GM12878 (cell line): Measurements from ENCODE around the gene NT5C3A. TPM values are rescaled to one million over a fixed set of nuclear protein-coding genes. Genes with fewer than 3 reads are reported as not detected.

ENCODE experiments used
- CBX5 ChIP-seq: sonication (generic); IDR thresholded peaks from 2 replicates; pipeline ENCODE4 v1.6.1; 2016; ENCODE audit warnings: low read depth, moderate library complexity, mild to moderate bottlenecking, inconsistent platforms
- KAT2A ChIP-seq: conservative IDR thresholded peaks from 2 replicates; pipeline ENCODE4 v1.6.1; 2011; ENCODE audit warnings: low read depth, low read length; ENCODE audit not compliant: control insufficient read depth
- MAX ChIP-seq: IDR thresholded peaks from 2 replicates; pipeline ENCODE4 v1.6.1; 2012; ENCODE audit warnings: low read depth, low read length, improper control_type of control experiment
- RCOR1 ChIP-seq: conservative IDR thresholded peaks from 2 replicates; pipeline ENCODE4 v1.6.1; 2012; ENCODE audit warnings: low read depth, low read length, improper control_type of control experiment
- STAT1 ChIP-seq: fragments of 450-650 bp; conservative IDR thresholded peaks from 2 replicates; pipeline ENCODE4 v1.6.1; 2014; ENCODE audit warnings: antibody characterized with exemption, mild to moderate bottlenecking
- SUZ12 ChIP-seq: fragments of 200-600 bp; sonication (generic); IDR thresholded peaks from one replicate; pipeline ENCODE4 v1.6.1; 2018; ENCODE audit warnings: antibody characterized with exemption, mild to moderate bottlenecking; ENCODE audit not compliant: unreplicated experiment
- YY1 ChIP-seq: IDR thresholded peaks from 2 replicates; pipeline ENCODE4 v1.6.1; 2011; ENCODE audit warnings: low read depth, mild to moderate bottlenecking, low read length
- ZBTB33 ChIP-seq: fragments of 450-650 bp; IDR thresholded peaks from 2 replicates; pipeline ENCODE4 v1.6.1; 2017; ENCODE audit warnings: mild to moderate bottlenecking
- ZBTB4 ChIP-seq: fragments of 450-650 bp; formaldehyde crosslinking; IDR thresholded peaks from 2 replicates; pipeline ENCODE4 v1.4.0; 2022; ENCODE audit warnings: mild to moderate bottlenecking, moderate library complexity
- polyA plus RNA-seq, 11 experiments: library from polyadenylated mRNA; depleted of rRNA in 4 of 11; unstranded in 6 of 11; stranded (reverse) in 5 of 11; fragments of >200 nt; fragmentation: Nextera tagmentation in 4 of 11; fragmentation: Illumina TruSeq in 1 of 11; extraction: Ambion mirVana in 4 of 11; extraction: Trizol in 1 of 11; gene quantifications; 1 replicate in 1 of 11; 2 replicates in 10 of 11; pipeline versions ENCODE4 v1.2.1 to v1.2.3, GENCODE V29; 2011 to 2016; ENCODE audit warnings: inconsistent platforms in 2 of 11, missing spikeins in 2 of 11, low read depth in 1 of 11
- total RNA-seq, 4 experiments: library from RNA; depleted of rRNA in 3 of 4; stranded (reverse); fragments of >200 nt in 3 of 4; fragmentation: Illumina TruSeq in 1 of 4; extraction: Trizol in 1 of 4; gene quantifications; 2 replicates each; pipeline versions ENCODE4 v1.2.1 to v1.2.3, GENCODE V29; 2013 to 2021

Gene NT5C3A
- total and polyA plus RNA-seq, 10 of the 15 experiments (the other 5 are each of a cell fraction or from before 2014, with no cell fraction given): 53.0 to 111 (median 71.4) TPM

- TF ChIP-seq ZBTB33 (no peak), ZBTB4 (CRISPR knock-in tag) (no peak), YY1 (no peak), STAT1 (no peak), CBX5 (no peak), RCOR1 (no peak), MAX (no peak), SUZ12 (no peak), KAT2A (no peak)
These were observed 14.2 kb upstream of the NT5C3A start (continued) for GRCh38 chr7:33076737-33077136.
